HepG2 (cell line): ENCODE data around the gene SLC9B2. TPM values are rescaled to one million over a fixed set of nuclear protein-coding genes. Genes with fewer than 3 reads are reported as not detected.

ENCODE experiments used
- AHR ChIP-seq: IDR thresholded peaks from 2 replicates; pipeline ENCODE4 v1.6.1; 2018; ENCODE audit warnings: missing genetic modification reagents, missing compliant biosample characterization
- ARNT2 ChIP-seq: sonication (generic); formaldehyde crosslinking; IDR thresholded peaks from 2 replicates; pipeline ENCODE4 v1.8.0; 2022; ENCODE audit warnings: mild to moderate bottlenecking, low read depth, missing genetic modification reagents, moderate library complexity
- CBX2 ChIP-seq, 2 experiments: fragments of 200-600 bp in 1 of 2; sonication (generic); formaldehyde crosslinking in 1 of 2; IDR thresholded peaks; 2 replicates each; pipeline versions ENCODE4 v1.7.0 to v1.8.1; 2018 to 2022; ENCODE audit warnings: low read depth in 2 of 2, low read length in 1 of 2, mild to moderate bottlenecking in 1 of 2, missing genetic modification reagents in 1 of 2
- CSRNP2 ChIP-seq: sonication (generic); formaldehyde crosslinking; conservative IDR thresholded peaks from 2 replicates; pipeline ENCODE4 v1.8.0; 2022; ENCODE audit warnings: low read depth, missing genetic modification reagents
- E2F1 ChIP-seq: sonication (generic); formaldehyde crosslinking; IDR thresholded peaks from 2 replicates; pipeline ENCODE4 v1.5.0; 2020; ENCODE audit warnings: missing genetic modification reagents
- E2F5 ChIP-seq: sonication (generic); formaldehyde crosslinking; conservative IDR thresholded peaks from 2 replicates; pipeline ENCODE4 v1.4.0; 2020; ENCODE audit warnings: missing genetic modification reagents
- HNRNPH1 ChIP-seq: fragments of 200-400 bp; formaldehyde crosslinking; optimal IDR thresholded peaks from 2 replicates; pipeline ENCODE3; 2017; ENCODE audit warnings: mild to moderate bottlenecking, low read depth, low read length
- IKZF1 ChIP-seq: fragments of 450-650 bp; IDR thresholded peaks from 2 replicates; pipeline ENCODE4 v1.7.1; 2016
- PAX8 ChIP-seq: sonication (generic); formaldehyde crosslinking; IDR thresholded peaks from 2 replicates; pipeline ENCODE4 v1.8.0; 2022; ENCODE audit warnings: mild to moderate bottlenecking, missing genetic modification reagents, borderline replicate concordance
- PITX1 ChIP-seq: sonication (generic); formaldehyde crosslinking; IDR thresholded peaks from 2 replicates; pipeline ENCODE4 v1.5.1; 2020; ENCODE audit warnings: mild to moderate bottlenecking, missing genetic modification reagents
- RBAK ChIP-seq: sonication (generic); formaldehyde crosslinking; IDR thresholded peaks from 2 replicates; pipeline ENCODE4 v1.5.1; 2020; ENCODE audit warnings: mild to moderate bottlenecking, missing genetic modification reagents
- SETDB1 ChIP-seq: sonication (generic); formaldehyde crosslinking; IDR thresholded peaks from 2 replicates; pipeline ENCODE4 v1.5.1; 2020; ENCODE audit warnings: missing genetic modification reagents, mild to moderate bottlenecking, borderline replicate concordance
- SRY ChIP-seq: sonication (generic); formaldehyde crosslinking; IDR thresholded peaks from 2 replicates; pipeline ENCODE4 v1.8.0; 2022; ENCODE audit warnings: mild to moderate bottlenecking, missing genetic modification reagents
- ZBTB10 ChIP-seq: sonication (generic); formaldehyde crosslinking; IDR thresholded peaks from 2 replicates; pipeline ENCODE4 v1.4.0; 2020; ENCODE audit warnings: missing genetic modification reagents, borderline replicate concordance
- ZMYM4 ChIP-seq: sonication (generic); formaldehyde crosslinking; IDR thresholded peaks from 2 replicates; pipeline ENCODE4 v1.8.1; 2023; ENCODE audit warnings: mild to moderate bottlenecking, missing genetic modification reagents
- ZNF225 ChIP-seq: sonication (generic); formaldehyde crosslinking; IDR thresholded peaks from 2 replicates; pipeline ENCODE4 v1.4.0; 2020; ENCODE audit warnings: mild to moderate bottlenecking, missing genetic modification reagents
- ZNF670 ChIP-seq: sonication (generic); formaldehyde crosslinking; IDR thresholded peaks from 2 replicates; pipeline ENCODE4 v1.8.0; 2022; ENCODE audit warnings: mild to moderate bottlenecking, missing genetic modification reagents, borderline replicate concordance
- ZNF704 ChIP-seq: sonication (generic); formaldehyde crosslinking; IDR thresholded peaks from 2 replicates; pipeline ENCODE4 v1.8.1; 2023; ENCODE audit warnings: mild to moderate bottlenecking, inconsistent platforms, moderate library complexity, missing genetic modification reagents, borderline replicate concordance
- ZNF737 ChIP-seq: sonication (generic); formaldehyde crosslinking; IDR thresholded peaks from 2 replicates; pipeline ENCODE4 v1.5.0; 2020; ENCODE audit warnings: missing genetic modification reagents, mild to moderate bottlenecking, borderline replicate concordance
- ZNF747 ChIP-seq: sonication (generic); formaldehyde crosslinking; IDR thresholded peaks from 2 replicates; pipeline ENCODE4 v1.8.1; 2023; ENCODE audit warnings: missing genetic modification reagents, mild to moderate bottlenecking, borderline replicate concordance
- ZNF749 ChIP-seq: sonication (generic); formaldehyde crosslinking; IDR thresholded peaks from 2 replicates; pipeline ENCODE4 v1.8.0; 2022; ENCODE audit warnings: mild to moderate bottlenecking, missing genetic modification reagents, moderate library complexity, borderline replicate concordance
- ZNF75D ChIP-seq: sonication (generic); formaldehyde crosslinking; IDR thresholded peaks from 2 replicates; pipeline ENCODE4 v1.8.1; 2023; ENCODE audit warnings: missing genetic modification reagents, mild to moderate bottlenecking, borderline replicate concordance
- polyA plus RNA-seq, 8 experiments: library from polyadenylated mRNA; depleted of rRNA in 3 of 8; stranded (reverse) in 7 of 8; unstranded in 1 of 8; fragments of >200 nt; fragmentation: Illumina TruSeq in 4 of 8; extraction: Trizol in 4 of 8; gene quantifications; 2 replicates each; pipeline versions ENCODE4 v1.2.1 to v1.2.3, GENCODE V29; 2011 to 2016; ENCODE audit warnings: low read depth in 4 of 8, missing spikeins in 1 of 8, mixed read lengths in 1 of 8; ENCODE audit not compliant: insufficient read depth in 1 of 8
- total RNA-seq, 5 experiments: library from RNA; depleted of rRNA; stranded (reverse); fragments of >200 nt; fragmentation: Illumina TruSeq; extraction: Trizol; gene quantifications; 2 replicates each; pipeline ENCODE4 v1.2.3, GENCODE V29; 2016; ENCODE audit warnings: low read depth in 1 of 5

Gene SLC9B2
- total and polyA plus RNA-seq, 2 of the 13 experiments (the other 11 are each of a cell fraction or from before 2014, with no cell fraction given) = 23.5 to 38.5 TPM

- no peak for TF ChIP-seq ZBTB10
- no peak for TF ChIP-seq ZNF75D (CRISPR knock-in tag)
- TF ChIP-seq PAX8 (CRISPR knock-in tag) = no peak
- no peak for TF ChIP-seq PITX1 (CRISPR knock-in tag)
- no peak for TF ChIP-seq SRY
- TF ChIP-seq E2F1 (CRISPR knock-in tag) = no peak
- no peak for TF ChIP-seq ZNF670
- TF ChIP-seq ZNF225 (CRISPR knock-in tag) = no peak
- no peak for TF ChIP-seq CBX2 (IDR thresholded peaks at IDR 0.05; ENCODE audit: low read depth, low read length)
- no peak for TF ChIP-seq CBX2 (CRISPR knock-in tag; IDR thresholded peaks at IDR 0.05; ENCODE audit: low read depth)
- no peak for TF ChIP-seq ARNT2 (CRISPR knock-in tag)
- no peak for TF ChIP-seq ZNF747 (CRISPR knock-in tag)
- TF ChIP-seq E2F5 (CRISPR knock-in tag) = no peak
- no peak for TF ChIP-seq ZNF737
- no peak for TF ChIP-seq CSRNP2
- TF ChIP-seq ZMYM4 = no peak; the same call in 1 of the 2 replicates
- no peak for TF ChIP-seq ZNF704
- no peak for TF ChIP-seq SETDB1 (CRISPR knock-in tag)
- TF ChIP-seq RBAK = no peak
- TF ChIP-seq IKZF1 = no peak
- TF ChIP-seq HNRNPH1 = no peak
- TF ChIP-seq ZNF749 (CRISPR knock-in tag) = no peak
- no peak for TF ChIP-seq AHR (CRISPR knock-in tag)
These were observed 23.3 kb upstream of the SLC9B2 start, which contains the start of gene BDH2 (continued) for GRCh38 chr4:103099691-103100392.
